ENCODE results near the gene PPP1R1C.

PPP1R1C gene

GRCh38 chr2:181971032-181971431 is 14.6 kb upstream of the PPP1R1C start:
- no peak for DNase-seq (ENCODE audit: low read depth)
- no peak for TF ChIP-seq CTCF (conservative IDR thresholded peaks at IDR 0.05; ENCODE audit: control insufficient read depth, insufficient read depth, low read depth, low read length)
- H3K4me3 ChIP-seq (ENCODE audit: control insufficient read depth, low read depth, low read length): no peak overlapping the region

- H3K4me3 ChIP-seq (ENCODE audit: control insufficient read depth, low read depth, low read length): no peak overlapping the region
- no peak for TF ChIP-seq CTCF (conservative IDR thresholded peaks at IDR 0.05; ENCODE audit: control insufficient read depth, insufficient read depth, low read depth, low read length)
These were observed 13.1 kb upstream of the PPP1R1C start for GRCh38 chr2:181972431-181973170.

GRCh38 chr2:181973171-181973783 is 12.4 kb upstream of the PPP1R1C start:
- H3K4me3 ChIP-seq (ENCODE audit: control insufficient read depth, low read depth, low read length): no peak overlapping the region
- TF ChIP-seq CTCF (conservative IDR thresholded peaks at IDR 0.05; ENCODE audit: control insufficient read depth, insufficient read depth, low read depth, low read length): no peak
- DNase-seq (ENCODE audit: low read depth): no peak

More at GRCh38 chr2:181972431-181973170, 13.1 kb upstream of the PPP1R1C start:
- peak; percentile 70 for DNase-seq (ENCODE audit: low read depth)

GRCh38 chr2:181977661-181978350 is 7.8 kb upstream of the PPP1R1C start:
- DNase-seq (ENCODE audit: low read depth): peak; percentile 86
- no peak for TF ChIP-seq CTCF (conservative IDR thresholded peaks at IDR 0.05; ENCODE audit: control insufficient read depth, insufficient read depth, low read depth, low read length)
- H3K4me3 ChIP-seq (ENCODE audit: control insufficient read depth, low read depth, low read length): no peak overlapping the region

GRCh38 chr2:181978351-181979150 is 7.1 kb upstream of the PPP1R1C start:
- no peak for TF ChIP-seq CTCF (conservative IDR thresholded peaks at IDR 0.05; ENCODE audit: control insufficient read depth, insufficient read depth, low read depth, low read length)
- no peak overlapping the region for H3K4me3 ChIP-seq (ENCODE audit: control insufficient read depth, low read depth, low read length)
- peak; percentile 49 for DNase-seq (ENCODE audit: low read depth)

GRCh38 chr2:181984060-181984459 is 1.6 kb upstream of the PPP1R1C start:
- no peak for TF ChIP-seq CTCF (conservative IDR thresholded peaks at IDR 0.05; ENCODE audit: control insufficient read depth, insufficient read depth, low read depth, low read length)
- no peak overlapping the region for H3K4me3 ChIP-seq (ENCODE audit: control insufficient read depth, low read depth, low read length)
- no peak for DNase-seq (ENCODE audit: low read depth)

Data from fibroblast of mammary gland (primary cell).